GM12873 (cell line): ENCODE measurements around the gene KCTD10.

Experiments used
- CTCF ChIP-seq: IDR thresholded peaks from 2 replicates; pipeline ENCODE4 v1.5.1; 2012; ENCODE audit warnings: low read depth, mild to moderate bottlenecking, moderate library complexity, low read length, control low read depth; ENCODE audit not compliant: insufficient read depth; ENCODE audit errors: missing control alignments

KCTD10 gene

DNA sequence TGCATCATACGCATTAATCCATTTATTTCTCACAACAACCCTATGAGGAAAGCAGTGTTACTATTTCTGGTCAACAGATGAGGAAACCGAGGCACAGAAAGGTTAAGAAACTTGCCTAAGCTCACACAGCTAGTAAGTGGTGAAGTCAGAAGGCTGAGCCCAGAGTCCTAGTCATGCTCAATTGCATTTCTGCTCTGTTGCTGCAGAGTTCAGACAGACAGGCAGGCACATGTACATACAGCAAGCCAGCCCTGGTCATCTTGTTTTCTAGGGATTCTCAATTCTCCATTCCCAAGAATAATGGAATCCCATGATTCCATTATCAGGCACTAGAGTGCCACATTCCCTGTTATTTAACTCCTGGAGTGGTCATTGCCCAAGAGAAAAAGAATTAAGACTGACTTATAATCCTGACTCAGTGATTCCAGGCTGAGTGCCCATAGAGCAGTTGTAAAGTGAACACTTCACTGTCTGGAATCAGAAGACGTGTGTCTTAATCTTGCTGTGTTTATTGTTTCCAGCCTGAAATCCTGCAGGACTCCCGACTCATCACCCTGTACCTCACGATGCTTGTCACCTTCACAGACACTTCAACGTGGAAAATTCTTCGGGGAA lies 11.1 kb upstream of the KCTD10 start:
- no peak for TF ChIP-seq CTCF

DNA sequence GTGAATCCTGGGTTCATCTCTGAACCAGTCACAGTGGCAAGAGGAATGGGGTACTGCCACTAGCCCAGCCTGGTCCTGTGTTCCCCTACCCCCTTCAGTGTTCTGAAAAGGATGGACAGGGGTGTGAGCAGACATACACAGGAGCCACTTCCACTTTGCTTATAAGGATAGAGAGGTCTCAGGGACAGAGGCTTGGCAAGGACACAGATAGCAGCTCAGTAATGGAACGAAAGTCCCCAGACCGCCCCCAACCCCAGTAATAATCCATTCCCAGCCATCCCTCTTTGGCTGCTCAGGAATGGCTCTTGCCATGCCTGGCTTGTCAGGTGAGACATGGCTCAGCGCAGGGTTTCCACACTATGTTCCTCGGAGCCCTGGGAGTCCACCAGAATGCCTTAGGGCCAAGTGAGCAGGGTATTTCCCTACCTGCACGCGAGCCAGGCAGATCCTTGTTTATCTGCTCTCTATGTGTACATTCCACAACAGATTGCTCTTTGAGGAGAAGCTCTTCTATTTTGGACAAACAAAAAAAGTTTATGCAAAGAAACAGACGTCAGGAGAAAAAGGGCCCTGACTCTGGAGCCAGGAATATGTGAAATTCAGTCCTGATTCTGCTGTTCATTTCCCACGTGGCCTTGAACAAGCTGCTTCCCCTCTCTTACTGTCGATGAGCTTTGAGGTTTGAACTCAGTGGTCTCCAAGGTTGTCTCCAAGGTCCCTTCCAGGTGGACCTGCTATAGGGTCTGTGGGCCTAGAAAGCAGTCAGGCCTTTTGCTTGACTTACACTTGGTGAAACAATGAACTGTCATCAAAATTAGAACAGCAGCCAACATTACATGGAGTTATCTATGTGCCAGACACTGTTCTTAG lies 10.3 kb upstream of the KCTD10 start:
- TF ChIP-seq CTCF, result no peak

DNA sequence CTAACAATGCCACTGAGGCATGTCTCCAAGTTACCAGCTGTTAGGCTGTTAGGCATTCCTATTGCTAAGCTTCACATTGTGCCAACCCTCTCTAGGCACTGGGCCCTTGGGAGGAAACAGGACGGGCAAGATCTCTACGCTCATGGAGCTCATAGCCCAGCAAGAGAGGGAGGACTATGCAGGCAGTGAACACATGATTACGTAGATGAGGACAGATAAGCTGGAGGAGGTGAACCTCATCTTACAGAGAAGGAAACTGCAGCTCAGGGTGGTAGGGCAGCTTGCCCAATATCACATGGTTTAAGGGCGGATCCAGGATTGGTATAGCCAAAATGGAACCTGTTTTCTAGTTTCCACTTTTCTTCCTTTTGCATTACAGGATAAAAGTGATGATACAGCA lies 8.1 kb upstream of the KCTD10 start:
- TF ChIP-seq CTCF, result no peak

GRCh38 chr12:109483346-109483745 lies 6.2 kb upstream of the KCTD10 start:
- TF ChIP-seq CTCF, result no peak

DNA sequence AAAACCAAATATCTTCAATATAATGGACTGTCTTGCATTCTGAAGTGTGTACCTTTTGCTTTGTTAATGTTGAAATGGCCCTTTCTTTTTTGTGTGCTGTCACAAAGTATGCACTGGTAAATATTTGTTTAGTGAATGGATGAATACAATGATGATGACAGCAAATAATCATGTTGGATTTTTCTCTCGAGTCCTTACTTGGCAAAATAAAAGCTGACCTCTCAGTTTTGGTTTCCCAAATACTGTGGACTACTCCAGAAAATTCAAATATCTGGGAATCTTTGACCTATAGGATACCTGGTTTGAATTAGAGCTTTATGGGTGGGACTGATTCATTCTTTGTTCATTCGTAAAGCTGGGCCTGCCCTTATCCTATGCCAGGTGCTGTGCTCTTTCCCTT lies 5.8 kb upstream of the KCTD10 start:
- TF ChIP-seq CTCF, result no peak

- no peak for TF ChIP-seq CTCF
These were observed 5.4 kb upstream of the KCTD10 start for GRCh38 chr12:109482491-109482890.

DNA sequence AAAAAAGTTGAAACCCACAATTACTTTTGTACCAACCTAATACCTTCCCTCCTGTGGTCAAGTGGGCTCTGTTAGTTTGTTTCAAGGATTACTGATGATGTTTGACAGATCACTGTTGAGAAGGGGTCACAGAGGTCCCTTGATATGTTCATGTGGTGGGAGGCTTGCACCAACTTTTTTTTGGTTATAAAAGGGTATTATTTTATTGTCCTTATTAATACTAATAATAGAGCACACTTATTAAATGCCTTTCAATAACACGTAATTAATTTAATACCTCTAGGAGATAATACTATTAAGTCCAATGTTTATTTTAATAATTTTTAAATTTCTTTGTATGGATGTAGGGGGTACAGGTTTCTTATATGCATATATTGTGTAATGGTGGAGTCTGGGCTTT lies 4.8 kb upstream of the KCTD10 start:
- no peak for TF ChIP-seq CTCF
